MM.1S (cell line): Measurements from ENCODE around the gene ARAP2.
A peak's percentile ranks its signal among the peaks of the same experiment; 100 is the strongest.

Experiments
- DNase-seq: peaks from one replicate; pipeline ENCODE4 v3.0.0-alpha.2; 2015
- H2AFZ ChIP-seq: fragments of 300-600 bp; sonication (generic); 2 replicates; pipeline ENCODE4 v1.6.0; 2016; ENCODE audit warnings: antibody characterized with exemption, low read length
- H3F3A ChIP-seq: fragments of 300-600 bp; sonication (generic); 2 replicates; pipeline ENCODE4 v1.6.1; 2016; ENCODE audit warnings: mild to moderate bottlenecking, antibody characterized with exemption, low read length, moderate library complexity, mixed read lengths; ENCODE audit not compliant: insufficient read depth
- H3K27ac ChIP-seq: fragments of 300-600 bp; sonication (generic); 2 replicates; pipeline ENCODE4 v1.5.1; 2016; ENCODE audit warnings: mild to moderate bottlenecking, low read length
- H3K27me3 ChIP-seq: fragments of 300-600 bp; sonication (generic); replicated peaks from 2 replicates; pipeline ENCODE4 v1.6.0; 2016; ENCODE audit warnings: low read length; ENCODE audit not compliant: insufficient read depth
- H3K36me3 ChIP-seq: fragments of 300-600 bp; sonication (generic); replicated peaks from 2 replicates; pipeline ENCODE4 v1.6.1; 2016; ENCODE audit warnings: mild to moderate bottlenecking, low read length, mixed read lengths; ENCODE audit not compliant: insufficient read depth
- H3K4me1 ChIP-seq: fragments of 300-600 bp; sonication (generic); 2 replicates; pipeline ENCODE4 v1.6.1; 2016; ENCODE audit warnings: low read length, mixed read lengths
- H3K4me2 ChIP-seq: fragments of 300-600 bp; sonication (generic); 2 replicates; pipeline ENCODE4 v1.6.0; 2016; ENCODE audit warnings: low read depth, low read length
- H3K4me3 ChIP-seq: fragments of 300-600 bp; sonication (generic); 2 replicates; pipeline ENCODE4 v1.5.1; 2016; ENCODE audit warnings: low read length, mixed read lengths
- H3K79me2 ChIP-seq: fragments of 300-600 bp; sonication (generic); 2 replicates; pipeline ENCODE4 v1.6.1; 2016; ENCODE audit warnings: mixed run types, low read length, mixed read lengths
- H3K9ac ChIP-seq: fragments of 300-600 bp; sonication (generic); 2 replicates; pipeline ENCODE4 v1.6.1; 2016; ENCODE audit warnings: low read length, mixed read lengths
- H3K9me2 ChIP-seq: fragments of 300-600 bp; sonication (generic); replicated peaks from 2 replicates; pipeline ENCODE4 v1.6.1; 2016; ENCODE audit warnings: mild to moderate bottlenecking, low read length, mixed read lengths; ENCODE audit not compliant: insufficient read depth
- H3K9me3 ChIP-seq: fragments of 300-600 bp; sonication (generic); replicated peaks from 2 replicates; pipeline ENCODE4 v1.6.1; 2016; ENCODE audit warnings: mild to moderate bottlenecking, low read length, mixed read lengths; ENCODE audit not compliant: insufficient read depth
- H4K20me1 ChIP-seq: fragments of 300-600 bp; sonication (generic); 2 replicates; pipeline ENCODE4 v1.6.1; 2016; ENCODE audit warnings: mild to moderate bottlenecking, low read length, moderate library complexity, mixed read lengths; ENCODE audit not compliant: insufficient read depth
- EZH2 ChIP-seq: fragments of 300-600 bp; sonication (generic); optimal IDR thresholded peaks from 2 replicates; pipeline ENCODE3; 2017; ENCODE audit warnings: low read depth, mild to moderate bottlenecking, antibody characterized with exemption, low read length, mixed read lengths
- EZH2phosphoT487 ChIP-seq: fragments of 300-600 bp; sonication (generic); IDR thresholded peaks from 2 replicates; pipeline ENCODE4 v1.6.1; 2018; ENCODE audit warnings: antibody characterized with exemption, low read length
- TF ChIP-seq, protein P1 (sequence below): fragments of 300-600 bp; sonication (generic); IDR thresholded peaks from 2 replicates; pipeline ENCODE4 v1.5.1; 2016; ENCODE audit warnings: antibody characterized with exemption, low read length, mixed read lengths

Gene ARAP2

DNA sequence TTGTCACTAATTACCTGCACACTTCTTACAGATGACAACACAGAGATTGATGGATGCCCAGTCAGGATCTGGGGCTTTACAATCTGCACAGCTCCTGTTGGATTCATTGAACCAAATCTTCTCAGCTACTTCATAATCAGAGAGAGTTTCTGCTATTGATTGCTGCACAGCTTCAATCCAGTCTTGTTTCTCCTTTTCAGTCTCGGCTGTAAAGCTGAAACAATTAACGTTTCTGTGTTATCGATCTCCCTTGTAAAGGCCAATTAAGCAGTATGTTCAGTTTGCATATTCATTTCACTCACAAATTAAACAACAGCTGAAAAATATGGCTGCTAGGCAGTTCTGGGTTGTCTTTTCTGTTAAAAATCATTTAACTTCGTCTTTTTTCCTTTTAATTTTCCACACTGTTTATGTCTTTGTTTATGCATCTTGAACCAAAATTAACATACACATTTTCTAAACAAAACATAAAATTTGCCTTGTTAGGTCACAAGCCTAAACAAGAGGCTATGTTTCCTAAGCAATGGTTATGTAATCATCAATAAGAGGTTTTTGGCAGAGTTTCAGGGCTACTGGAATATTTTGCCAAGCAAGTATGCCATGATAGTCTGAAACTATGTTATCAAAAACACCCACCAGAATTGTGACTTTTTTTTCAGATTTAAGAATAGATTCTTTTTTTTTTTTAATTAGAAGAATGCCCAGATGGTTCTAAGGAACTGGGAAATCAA is 79.2 kb downstream of the ARAP2 start:
- no peak for DNase-seq
- Histone ChIP-seq H3K4me1 (peaks cover 5% of the 10 kb centered on the region; the same call in 1 of the 2 replicates), H3K4me2 (no peak overlapping the region), H3K27ac (no peak overlapping the region), H3K9me3 (no peaks in the 10 kb centered on the region), H3F3A (no peaks in the 10 kb centered on the region), H4K20me1 (no peaks in the 10 kb centered on the region), H3K36me3 (no peaks in the 10 kb centered on the region), H2AFZ (no peak overlapping the region), H3K9me2 (no peaks in the 10 kb centered on the region), H3K27me3 (no peaks in the 10 kb centered on the region), H3K9ac (no peak overlapping the region), H3K4me3 (no peak overlapping the region), H3K79me2 (no peaks in the 10 kb centered on the region)
- no peak for TF ChIP-seq EZH2phosphoT487
- TF ChIP-seq, protein P1, sequence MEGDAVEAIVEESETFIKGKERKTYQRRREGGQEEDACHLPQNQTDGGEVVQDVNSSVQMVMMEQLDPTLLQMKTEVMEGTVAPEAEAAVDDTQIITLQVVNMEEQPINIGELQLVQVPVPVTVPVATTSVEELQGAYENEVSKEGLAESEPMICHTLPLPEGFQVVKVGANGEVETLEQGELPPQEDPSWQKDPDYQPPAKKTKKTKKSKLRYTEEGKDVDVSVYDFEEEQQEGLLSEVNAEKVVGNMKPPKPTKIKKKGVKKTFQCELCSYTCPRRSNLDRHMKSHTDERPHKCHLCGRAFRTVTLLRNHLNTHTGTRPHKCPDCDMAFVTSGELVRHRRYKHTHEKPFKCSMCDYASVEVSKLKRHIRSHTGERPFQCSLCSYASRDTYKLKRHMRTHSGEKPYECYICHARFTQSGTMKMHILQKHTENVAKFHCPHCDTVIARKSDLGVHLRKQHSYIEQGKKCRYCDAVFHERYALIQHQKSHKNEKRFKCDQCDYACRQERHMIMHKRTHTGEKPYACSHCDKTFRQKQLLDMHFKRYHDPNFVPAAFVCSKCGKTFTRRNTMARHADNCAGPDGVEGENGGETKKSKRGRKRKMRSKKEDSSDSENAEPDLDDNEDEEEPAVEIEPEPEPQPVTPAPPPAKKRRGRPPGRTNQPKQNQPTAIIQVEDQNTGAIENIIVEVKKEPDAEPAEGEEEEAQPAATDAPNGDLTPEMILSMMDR = no peak
- TF ChIP-seq EZH2 = no peak

DNA sequence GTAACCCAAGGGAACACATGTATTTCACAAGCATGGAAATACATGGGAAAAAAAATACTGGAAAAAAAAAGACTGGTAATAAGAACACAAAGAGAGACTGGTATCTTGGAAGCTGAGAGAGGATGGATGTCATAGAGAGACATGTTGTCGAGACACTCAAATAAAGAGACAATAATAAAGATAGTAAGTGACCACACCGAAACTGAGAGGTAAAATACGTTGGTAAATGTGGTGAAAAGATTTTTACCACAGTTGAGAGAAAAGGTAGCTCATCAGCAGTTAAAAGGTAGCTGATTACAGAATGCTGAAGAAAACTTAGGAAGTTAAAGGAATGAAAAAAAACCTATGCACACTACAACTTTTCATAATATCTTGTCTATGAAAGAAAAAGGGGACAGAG is 81.1 kb downstream of the ARAP2 start:
- no peak overlapping the region for H3K27ac ChIP-seq
- H2AFZ ChIP-seq = no peak overlapping the region
- H3K79me2 ChIP-seq = no peaks in the 10 kb centered on the region
- TF ChIP-seq, protein P1 = no peak
- TF ChIP-seq EZH2phosphoT487 (no peak), EZH2 (no peak)
- no peak overlapping the region for H3K4me2 ChIP-seq
- no peaks in the 10 kb centered on the region for H3K36me3 ChIP-seq
- peak; percentile 20 for DNase-seq
- peaks cover 5% of the 10 kb centered on the region; the same call in 1 of the 2 replicates for H3K4me1 ChIP-seq
- H3K9me3 ChIP-seq = no peaks in the 10 kb centered on the region
- H3K9me2 ChIP-seq = no peaks in the 10 kb centered on the region
- H3K27me3 ChIP-seq = no peaks in the 10 kb centered on the region
- H3K4me3 ChIP-seq = no peak overlapping the region
- no peaks in the 10 kb centered on the region for H4K20me1 ChIP-seq
- no peaks in the 10 kb centered on the region for H3F3A ChIP-seq
- no peak overlapping the region for H3K9ac ChIP-seq

DNA sequence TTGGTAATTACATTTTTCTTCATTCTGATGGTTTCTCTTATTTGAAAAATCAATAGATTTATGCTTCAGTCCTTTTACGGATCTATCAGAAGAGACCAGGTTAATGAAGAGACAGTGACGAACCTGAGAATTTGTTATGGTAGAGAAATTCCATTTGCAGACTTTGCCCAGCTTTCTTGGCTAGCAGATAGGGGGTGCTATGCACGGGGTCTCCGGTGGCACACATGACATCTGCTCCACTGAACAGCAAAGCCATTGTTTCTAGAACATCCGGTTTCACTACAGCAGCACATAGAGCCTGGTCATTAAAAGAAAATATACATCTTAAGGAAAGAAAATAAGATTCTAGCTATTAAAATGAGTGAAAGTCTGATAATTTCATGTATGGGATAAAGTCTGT is 85.1 kb downstream of the ARAP2 start:
- no peaks in the 10 kb centered on the region for H3K9me2 ChIP-seq
- H3K9me3 ChIP-seq = no peaks in the 10 kb centered on the region
- no peak overlapping the region for H3K27ac ChIP-seq
- no peaks in the 10 kb centered on the region for H3K27me3 ChIP-seq
- DNase-seq = no peak
- H3K4me2 ChIP-seq = no peak overlapping the region
- no peak overlapping the region for H2AFZ ChIP-seq
- H3K4me1 ChIP-seq = peaks cover 5% of the 10 kb centered on the region; the same call in 1 of the 2 replicates
- no peaks in the 10 kb centered on the region for H3F3A ChIP-seq
- no peaks in the 10 kb centered on the region for H3K36me3 ChIP-seq
- no peaks in the 10 kb centered on the region for H3K79me2 ChIP-seq
- H3K9ac ChIP-seq = no peak overlapping the region
- TF ChIP-seq, protein P1 = 0 out of 2 replicates have a peak, but pooled peaks have one; percentile 4
- no peak for TF ChIP-seq EZH2
- H4K20me1 ChIP-seq = no peaks in the 10 kb centered on the region
- no peak overlapping the region for H3K4me3 ChIP-seq
